ENCODE results near the gene PLXNA4.

DNA sequence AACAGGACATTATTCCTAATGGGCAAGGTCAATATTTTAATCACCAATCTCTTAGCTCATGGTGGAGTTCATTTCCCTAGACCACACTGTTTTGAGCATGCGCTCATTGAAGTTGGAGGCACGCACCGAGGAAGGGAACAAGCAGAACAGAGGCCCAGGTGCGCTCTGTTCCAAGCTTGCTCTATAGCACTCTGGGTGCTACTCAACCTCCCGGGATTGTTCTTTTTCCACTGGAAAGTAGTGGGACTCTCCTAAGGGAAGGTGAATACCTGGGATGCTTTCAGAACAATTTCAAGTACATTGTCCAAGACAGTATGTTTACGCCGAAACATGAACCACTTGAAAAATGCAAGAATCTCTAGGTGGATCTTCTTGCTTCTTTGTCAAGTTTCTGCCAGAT lies 16.2 kb downstream of the PLXNA4 start:
- TF ChIP-seq, protein P1, sequence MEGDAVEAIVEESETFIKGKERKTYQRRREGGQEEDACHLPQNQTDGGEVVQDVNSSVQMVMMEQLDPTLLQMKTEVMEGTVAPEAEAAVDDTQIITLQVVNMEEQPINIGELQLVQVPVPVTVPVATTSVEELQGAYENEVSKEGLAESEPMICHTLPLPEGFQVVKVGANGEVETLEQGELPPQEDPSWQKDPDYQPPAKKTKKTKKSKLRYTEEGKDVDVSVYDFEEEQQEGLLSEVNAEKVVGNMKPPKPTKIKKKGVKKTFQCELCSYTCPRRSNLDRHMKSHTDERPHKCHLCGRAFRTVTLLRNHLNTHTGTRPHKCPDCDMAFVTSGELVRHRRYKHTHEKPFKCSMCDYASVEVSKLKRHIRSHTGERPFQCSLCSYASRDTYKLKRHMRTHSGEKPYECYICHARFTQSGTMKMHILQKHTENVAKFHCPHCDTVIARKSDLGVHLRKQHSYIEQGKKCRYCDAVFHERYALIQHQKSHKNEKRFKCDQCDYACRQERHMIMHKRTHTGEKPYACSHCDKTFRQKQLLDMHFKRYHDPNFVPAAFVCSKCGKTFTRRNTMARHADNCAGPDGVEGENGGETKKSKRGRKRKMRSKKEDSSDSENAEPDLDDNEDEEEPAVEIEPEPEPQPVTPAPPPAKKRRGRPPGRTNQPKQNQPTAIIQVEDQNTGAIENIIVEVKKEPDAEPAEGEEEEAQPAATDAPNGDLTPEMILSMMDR (IDR thresholded peaks at IDR 0.05): no peak
- no peak for TF ChIP-seq POLR2A (IDR thresholded peaks at IDR 0.05)
- no peak for TF ChIP-seq POLR2AphosphoS5 (IDR thresholded peaks at IDR 0.05)

Data from prostate gland (tissue), 2 donors.